HEK293 (cell line): Measurements from ENCODE around the gene OR52N5.

Source experiments
- CTCF ChIA-PET: fragments of 350-600 bp; formaldehyde crosslinking; extraction: SDS; loops from one replicate; lab custom pipeline; 2021; ENCODE audit warnings: antibody characterized with exemption; lab: Yijun Ruan, JAX
- POLR2A ChIA-PET: fragments of 300-600 bp; formaldehyde crosslinking; extraction: SDS; loops from one replicate; lab custom pipeline; 2020; ENCODE audit warnings: antibody characterized with exemption, inconsistent platforms; lab: Yijun Ruan, JAX
- H3K27ac ChIP-seq: fragments of 200-500 bp; sonication (Bioruptor generic); 2 replicates; pipeline ENCODE4 v1.5.1; 2014; ENCODE audit warnings: low read depth, low read length, control low read depth, inconsistent platforms; ENCODE audit errors: extremely low read depth
- H3K36me3 ChIP-seq, 2 experiments: fragments of 200-500 bp in 1 of 2; sonication (Bioruptor generic) in 1 of 2; 1 replicate in 1 of 2; 2 replicates in 1 of 2; pipeline ENCODE4 v1.5.1; 2014 to 2017; ENCODE audit warnings: inconsistent platforms in 2 of 2, low read length in 2 of 2; ENCODE audit not compliant: control insufficient read depth in 2 of 2, insufficient read depth in 1 of 2
- H3K4me1 ChIP-seq: fragments of 200-500 bp; sonication (Bioruptor generic); 2 replicates; pipeline ENCODE4 v1.5.1; 2014; ENCODE audit warnings: mild to moderate bottlenecking, low read length, inconsistent platforms; ENCODE audit not compliant: control insufficient read depth, insufficient read depth
- H3K4me3 ChIP-seq: 2 replicates; pipeline ENCODE4 v1.5.1; 2011; ENCODE audit warnings: low read depth, mild to moderate bottlenecking, control low read depth, low read length, moderate library complexity
- H3K9me3 ChIP-seq: fragments of 200-500 bp; sonication (Bioruptor generic); 2 replicates; pipeline ENCODE4 v1.5.1; 2014; ENCODE audit warnings: low read depth, low read length, inconsistent platforms; ENCODE audit not compliant: control insufficient read depth, insufficient read depth
- BCL11A ChIP-seq: fragments of 450-650 bp; formaldehyde crosslinking; IDR thresholded peaks from 2 replicates; pipeline ENCODE4 v1.5.1; 2016; ENCODE audit warnings: low read depth, missing biosample characterization, missing genetic modification characterization
- HOXC10 ChIP-seq: sonication (generic); formaldehyde crosslinking; IDR thresholded peaks from 2 replicates; pipeline ENCODE4 v1.8.1; 2023; ENCODE audit warnings: mild to moderate bottlenecking, missing genetic modification reagents
- HOXD13 ChIP-seq: sonication (generic); formaldehyde crosslinking; IDR thresholded peaks from 2 replicates; pipeline ENCODE4 v1.8.0; 2022; ENCODE audit warnings: missing genetic modification reagents, borderline replicate concordance
- MEIS1 ChIP-seq: sonication (generic); formaldehyde crosslinking; IDR thresholded peaks from 2 replicates; pipeline ENCODE4 v1.8.1; 2022; ENCODE audit warnings: missing genetic modification reagents, mild to moderate bottlenecking, borderline replicate concordance
- MZF1 ChIP-seq: fragments of 450-650 bp; formaldehyde crosslinking; IDR thresholded peaks from 2 replicates; pipeline ENCODE4 v1.5.1; 2017; ENCODE audit warnings: missing biosample characterization, missing genetic modification characterization, borderline replicate concordance
- OVOL3 ChIP-seq: fragments of 450-650 bp; formaldehyde crosslinking; IDR thresholded peaks from 2 replicates; pipeline ENCODE4 v1.5.1; 2016; ENCODE audit warnings: missing biosample characterization, missing genetic modification characterization
- PATZ1 ChIP-seq: fragments of 450-650 bp; formaldehyde crosslinking; IDR thresholded peaks from 2 replicates; pipeline ENCODE4 v1.5.1; 2016; ENCODE audit warnings: missing biosample characterization, missing genetic modification characterization
- PRDM1 ChIP-seq: fragments of 450-650 bp; formaldehyde crosslinking; IDR thresholded peaks from 2 replicates; pipeline ENCODE4; 2016; ENCODE audit warnings: missing biosample characterization, missing genetic modification characterization
- ZBTB20 ChIP-seq: fragments of 450-650 bp; formaldehyde crosslinking; IDR thresholded peaks from 2 replicates; pipeline ENCODE4 v1.5.1; 2016; ENCODE audit warnings: missing biosample characterization, missing genetic modification characterization
- ZEB2 ChIP-seq: fragments of 450-650 bp; formaldehyde crosslinking; IDR thresholded peaks from 2 replicates; pipeline ENCODE4 v1.5.1; 2016; ENCODE audit warnings: missing biosample characterization, missing genetic modification characterization
- ZFP41 ChIP-seq: fragments of 450-650 bp; formaldehyde crosslinking; IDR thresholded peaks from 2 replicates; pipeline ENCODE4 v1.5.1; 2016; ENCODE audit warnings: missing biosample characterization, missing genetic modification characterization, borderline replicate concordance
- ZNF114 ChIP-seq: fragments of 450-650 bp; formaldehyde crosslinking; IDR thresholded peaks from 2 replicates; pipeline ENCODE4 v1.5.0; 2017; ENCODE audit warnings: missing biosample characterization, missing genetic modification characterization
- ZNF140 ChIP-seq: fragments of 450-650 bp; formaldehyde crosslinking; IDR thresholded peaks from 2 replicates; pipeline ENCODE4 v1.5.1; 2016; ENCODE audit warnings: missing biosample characterization, missing genetic modification characterization
- ZNF202 ChIP-seq: fragments of 450-650 bp; formaldehyde crosslinking; IDR thresholded peaks from 2 replicates; pipeline ENCODE4 v1.5.1; 2016; ENCODE audit warnings: missing biosample characterization, missing genetic modification characterization, borderline replicate concordance
- ZNF211 ChIP-seq: fragments of 450-650 bp; formaldehyde crosslinking; IDR thresholded peaks from 2 replicates; pipeline ENCODE4 v1.5.1; 2016; ENCODE audit warnings: low read depth, missing biosample characterization, missing genetic modification characterization
- ZNF221 ChIP-seq: fragments of 450-650 bp; formaldehyde crosslinking; IDR thresholded peaks from 2 replicates; pipeline ENCODE4 v1.5.1; 2017; ENCODE audit warnings: missing biosample characterization, missing genetic modification characterization, borderline replicate concordance
- ZNF350 ChIP-seq: fragments of 450-650 bp; formaldehyde crosslinking; IDR thresholded peaks from 2 replicates; pipeline ENCODE4 v1.5.0; 2017; ENCODE audit warnings: missing biosample characterization, mild to moderate bottlenecking, missing genetic modification characterization
- ZNF510 ChIP-seq: fragments of 450-650 bp; formaldehyde crosslinking; IDR thresholded peaks from 2 replicates; pipeline ENCODE4 v1.5.1; 2018; ENCODE audit warnings: mild to moderate bottlenecking, missing genetic modification characterization, missing biosample characterization; ENCODE audit not compliant: insufficient replicate concordance
- ZNF624 ChIP-seq: fragments of 450-650 bp; formaldehyde crosslinking; IDR thresholded peaks from 2 replicates; pipeline ENCODE4 v1.5.1; 2017; ENCODE audit warnings: missing biosample characterization, missing genetic modification characterization
- ZNF626 ChIP-seq: fragments of 450-650 bp; sonication (Bioruptor Pico); formaldehyde crosslinking; IDR thresholded peaks from 2 replicates; pipeline ENCODE4 v1.5.1; 2018; ENCODE audit warnings: missing biosample characterization, missing genetic modification characterization, inconsistent platforms
- ZNF629 ChIP-seq: fragments of 450-650 bp; formaldehyde crosslinking; IDR thresholded peaks from 2 replicates; pipeline ENCODE4 v1.5.1; 2017; ENCODE audit warnings: missing biosample characterization, missing genetic modification characterization
- ZNF660 ChIP-seq: fragments of 450-650 bp; IDR thresholded peaks from 2 replicates; pipeline ENCODE4 v1.5.1; 2018; ENCODE audit warnings: missing biosample characterization, mild to moderate bottlenecking, missing genetic modification characterization
- ZNF76 ChIP-seq: fragments of 450-650 bp; formaldehyde crosslinking; IDR thresholded peaks from 2 replicates; pipeline ENCODE4; 2016; ENCODE audit warnings: low read depth, missing biosample characterization, missing genetic modification characterization, borderline replicate concordance
- ZNF792 ChIP-seq: fragments of 450-650 bp; formaldehyde crosslinking; IDR thresholded peaks from 2 replicates; pipeline ENCODE4 v1.5.1; 2016; ENCODE audit warnings: missing biosample characterization, missing genetic modification characterization
- ZNF837 ChIP-seq: fragments of 450-650 bp; formaldehyde crosslinking; IDR thresholded peaks from 2 replicates; pipeline ENCODE4 v1.5.1; 2016; ENCODE audit warnings: missing biosample characterization, missing genetic modification characterization
- ZSCAN4 ChIP-seq: fragments of 450-650 bp; formaldehyde crosslinking; IDR thresholded peaks from 2 replicates; pipeline ENCODE4 v1.5.1; 2017; ENCODE audit warnings: missing biosample characterization, missing genetic modification characterization
- TF ChIP-seq, protein P1 (sequence below): fragments of 450-650 bp; formaldehyde crosslinking; IDR thresholded peaks from 2 replicates; pipeline ENCODE4 v1.5.0; 2017; ENCODE audit warnings: missing biosample characterization, missing genetic modification characterization, borderline replicate concordance

Gene OR52N5

GRCh38 chr11:5809905-5810795, 27.0 kb upstream of the OR52N5 start:
- TF ChIP-seq ZNF626 (tag by site-specific recombination) (no peak), ZNF510 (tag by site-specific recombination) (no peak), OVOL3 (tag by site-specific recombination) (no peak), ZNF350 (no peak), ZSCAN4 (tag by site-specific recombination) (no peak), ZNF624 (tag by site-specific recombination) (no peak), MZF1 (tag by site-specific recombination) (no peak), ZNF140 (tag by site-specific recombination) (no peak), ZNF76 (tag by site-specific recombination) (no peak), ZEB2 (tag by site-specific recombination) (no peak), HOXD13 (CRISPR knock-in tag) (no peak), BCL11A (tag by site-specific recombination) (no peak), ZBTB20 (tag by site-specific recombination) (no peak), ZNF211 (tag by site-specific recombination) (no peak), ZNF837 (tag by site-specific recombination) (no peak), ZNF221 (tag by site-specific recombination) (no peak), ZNF792 (no peak), ZNF660 (tag by site-specific recombination) (no peak)
- TF ChIP-seq, protein P1, sequence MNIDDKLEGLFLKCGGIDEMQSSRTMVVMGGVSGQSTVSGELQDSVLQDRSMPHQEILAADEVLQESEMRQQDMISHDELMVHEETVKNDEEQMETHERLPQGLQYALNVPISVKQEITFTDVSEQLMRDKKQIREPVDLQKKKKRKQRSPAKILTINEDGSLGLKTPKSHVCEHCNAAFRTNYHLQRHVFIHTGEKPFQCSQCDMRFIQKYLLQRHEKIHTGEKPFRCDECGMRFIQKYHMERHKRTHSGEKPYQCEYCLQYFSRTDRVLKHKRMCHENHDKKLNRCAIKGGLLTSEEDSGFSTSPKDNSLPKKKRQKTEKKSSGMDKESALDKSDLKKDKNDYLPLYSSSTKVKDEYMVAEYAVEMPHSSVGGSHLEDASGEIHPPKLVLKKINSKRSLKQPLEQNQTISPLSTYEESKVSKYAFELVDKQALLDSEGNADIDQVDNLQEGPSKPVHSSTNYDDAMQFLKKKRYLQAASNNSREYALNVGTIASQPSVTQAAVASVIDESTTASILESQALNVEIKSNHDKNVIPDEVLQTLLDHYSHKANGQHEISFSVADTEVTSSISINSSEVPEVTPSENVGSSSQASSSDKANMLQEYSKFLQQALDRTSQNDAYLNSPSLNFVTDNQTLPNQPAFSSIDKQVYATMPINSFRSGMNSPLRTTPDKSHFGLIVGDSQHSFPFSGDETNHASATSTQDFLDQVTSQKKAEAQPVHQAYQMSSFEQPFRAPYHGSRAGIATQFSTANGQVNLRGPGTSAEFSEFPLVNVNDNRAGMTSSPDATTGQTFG (tag by site-specific recombination), result no peak
- Histone ChIP-seq H3K36me3 (no peaks in the 10 kb centered on the region), H3K27ac (no peak overlapping the region), H3K4me3 (no peak overlapping the region), H3K4me1 (no peaks in the 10 kb centered on the region), H3K9me3 (no peaks in the 10 kb centered on the region)
- ChIA-PET POLR2A (no interaction called here), CTCF (interaction anchor here (0.6 to 1.2 kb wide), 9 partner anchors 10 to 1299 kb away, joined by 3 to 12 read pairs (median 3); no protein-coding TSS in a partner anchor)

GRCh38 chr11:5809122-5809519, 26.0 kb upstream of the OR52N5 start:
- no peaks in the 10 kb centered on the region for H3K36me3 ChIP-seq
- H3K27ac ChIP-seq, result no peak overlapping the region
- ChIA-PET CTCF (interaction anchor here (0.6 to 1.2 kb wide), 8 partner anchors 9 to 1298 kb away, joined by 3 to 12 read pairs (median 4); no protein-coding TSS in a partner anchor), POLR2A (no interaction called here)
- H3K9me3 ChIP-seq, result no peaks in the 10 kb centered on the region
- H3K4me1 ChIP-seq, result no peaks in the 10 kb centered on the region
- peak overlapping the region; percentile 28 for H3K4me3 ChIP-seq
- no peak for TF ChIP-seq PRDM1
- TF ChIP-seq ZNF202 (tag by site-specific recombination), result no peak
- TF ChIP-seq, protein P1 (tag by site-specific recombination), result no peak
- TF ChIP-seq ZNF114 (tag by site-specific recombination), result no peak
- TF ChIP-seq ZNF629, result no peak
- no peak for TF ChIP-seq PATZ1 (tag by site-specific recombination)
- TF ChIP-seq MEIS1 (CRISPR knock-in tag), result no peak
- TF ChIP-seq ZNF624 (tag by site-specific recombination), result no peak
- no peak for TF ChIP-seq ZFP41 (tag by site-specific recombination)
- TF ChIP-seq HOXC10, result no peak
